Measurements from ENCODE around the gene BACH2. TPM values are rescaled to one million over a fixed set of nuclear protein-coding genes. Genes with fewer than 3 reads are reported as not detected.

The BACH2 gene
- total and polyA plus RNA-seq, 9 of the 15 experiments (the other 6 are each of a cell fraction or from before 2014, with no cell fraction given), result 0.06 to 3.1 (median 0.59) TPM

DNA sequence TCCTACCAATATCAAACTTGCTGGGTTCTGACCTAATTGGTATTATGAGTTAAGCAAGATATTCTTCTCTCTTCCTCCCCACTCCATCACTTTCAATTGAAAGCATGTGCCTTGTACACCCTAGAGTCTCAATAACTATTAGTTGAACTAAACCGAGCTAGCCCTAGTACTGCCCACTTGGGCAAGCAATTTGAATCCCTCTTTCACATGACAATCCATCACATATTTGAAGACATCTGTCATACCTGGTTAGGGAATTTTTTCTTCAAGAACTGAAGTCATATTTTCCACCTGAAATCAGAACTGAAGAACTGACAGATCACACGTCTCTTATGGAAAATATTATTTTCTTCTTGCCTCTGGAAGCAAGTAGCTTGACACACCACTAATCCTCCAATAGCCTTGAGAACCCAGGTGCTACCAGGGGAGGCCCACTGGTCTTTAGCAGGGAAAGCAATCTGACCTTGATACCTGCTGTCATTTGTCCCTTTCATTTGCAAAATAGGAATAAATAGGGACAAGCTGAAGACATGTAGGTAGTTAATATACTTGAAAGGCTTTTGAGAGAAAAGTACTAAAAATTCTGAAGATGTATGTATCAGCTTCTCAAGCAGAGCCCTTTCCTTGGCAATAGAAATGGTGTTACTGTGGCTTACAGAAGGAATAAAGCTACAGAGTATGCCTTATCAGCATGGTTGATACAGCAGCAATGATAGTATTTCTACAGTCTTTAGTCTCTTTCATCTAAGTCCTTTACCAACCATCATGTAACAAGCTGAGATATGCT is 331.0 kb downstream of the BACH2 start (continued):
- TF ChIP-seq, protein P1, sequence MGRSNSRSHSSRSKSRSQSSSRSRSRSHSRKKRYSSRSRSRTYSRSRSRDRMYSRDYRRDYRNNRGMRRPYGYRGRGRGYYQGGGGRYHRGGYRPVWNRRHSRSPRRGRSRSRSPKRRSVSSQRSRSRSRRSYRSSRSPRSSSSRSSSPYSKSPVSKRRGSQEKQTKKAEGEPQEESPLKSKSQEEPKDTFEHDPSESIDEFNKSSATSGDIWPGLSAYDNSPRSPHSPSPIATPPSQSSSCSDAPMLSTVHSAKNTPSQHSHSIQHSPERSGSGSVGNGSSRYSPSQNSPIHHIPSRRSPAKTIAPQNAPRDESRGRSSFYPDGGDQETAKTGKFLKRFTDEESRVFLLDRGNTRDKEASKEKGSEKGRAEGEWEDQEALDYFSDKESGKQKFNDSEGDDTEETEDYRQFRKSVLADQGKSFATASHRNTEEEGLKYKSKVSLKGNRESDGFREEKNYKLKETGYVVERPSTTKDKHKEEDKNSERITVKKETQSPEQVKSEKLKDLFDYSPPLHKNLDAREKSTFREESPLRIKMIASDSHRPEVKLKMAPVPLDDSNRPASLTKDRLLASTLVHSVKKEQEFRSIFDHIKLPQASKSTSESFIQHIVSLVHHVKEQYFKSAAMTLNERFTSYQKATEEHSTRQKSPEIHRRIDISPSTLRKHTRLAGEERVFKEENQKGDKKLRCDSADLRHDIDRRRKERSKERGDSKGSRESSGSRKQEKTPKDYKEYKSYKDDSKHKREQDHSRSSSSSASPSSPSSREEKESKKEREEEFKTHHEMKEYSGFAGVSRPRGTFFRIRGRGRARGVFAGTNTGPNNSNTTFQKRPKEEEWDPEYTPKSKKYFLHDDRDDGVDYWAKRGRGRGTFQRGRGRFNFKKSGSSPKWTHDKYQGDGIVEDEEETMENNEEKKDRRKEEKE (IDR thresholded peaks at IDR 0.05; ENCODE audit: borderline replicate concordance in 1 of 2, control insufficient read depth in 1 of 2, low read depth in 2 of 2, low read length in 1 of 2), result no peak
- TF ChIP-seq SMARCE1 (IDR thresholded peaks at IDR 0.05) (no peak), ELF4 (CRISPR knock-in tag; IDR thresholded peaks at IDR 0.05) (no peak), PCBP1 (IDR thresholded peaks at IDR 0.05; ENCODE audit: low read depth, low read length, poor library complexity, severe bottlenecking) (no peak), MTF1 (CRISPR knock-in tag; IDR thresholded peaks at IDR 0.05; ENCODE audit: borderline replicate concordance) (no peak), HDAC8 (tag; IDR thresholded peaks at IDR 0.05) (no peak), NCOA2 (IDR thresholded peaks at IDR 0.05; ENCODE audit: partially characterized antibody in 2 of 2) (no peak), SMAD3 (CRISPR knock-in tag; conservative IDR thresholded peaks at IDR 0.05) (0 out of 2 replicates have a peak, but pooled peaks have one; percentile 52), TRIM25 (IDR thresholded peaks at IDR 0.05; ENCODE audit: borderline replicate concordance) (no peak), ZKSCAN3 (CRISPR knock-in tag; IDR thresholded peaks at IDR 0.05) (no peak), ZBTB9 (CRISPR knock-in tag; IDR thresholded peaks at IDR 0.05) (peak; percentile 71; the same call in 1 of the 2 replicates), STAG1 (CRISPR knock-in tag; IDR thresholded peaks at IDR 0.05; ENCODE audit: borderline replicate concordance) (no peak), MED1 (CRISPR knock-in tag; IDR thresholded peaks at IDR 0.05; ENCODE audit: borderline replicate concordance) (no peak), ESRRA (IDR thresholded peaks at IDR 0.05; ENCODE audit: borderline replicate concordance, low read depth) (no peak), ADNP (tag; IDR thresholded peaks at IDR 0.05) (no peak), ZBTB33 (CRISPR knock-in tag; IDR thresholded peaks at IDR 0.05) (no peak), ZNF324 (CRISPR knock-in tag; IDR thresholded peaks at IDR 0.05) (no peak), ZNF140 (CRISPR knock-in tag; IDR thresholded peaks at IDR 0.05) (no peak), ZNF212 (CRISPR knock-in tag; IDR thresholded peaks at IDR 0.05) (no peak), HSF4 (CRISPR knock-in tag; IDR thresholded peaks at IDR 0.05; ENCODE audit: borderline replicate concordance) (no peak)

All from K562 (cell line).